Measurements from ENCODE around the gene TRAF6. TPM values are rescaled to one million over a fixed set of nuclear protein-coding genes. Genes with fewer than 3 reads are reported as not detected.
"Not testable (repeated sequence)": the region's sequence is repeated elsewhere in the genome, so short reads cannot be mapped to it uniquely, and the experiment has no call there.

The TRAF6 gene
- total RNA-seq, 1 donor from 2014 or later, result 13.7 TPM

DNA sequence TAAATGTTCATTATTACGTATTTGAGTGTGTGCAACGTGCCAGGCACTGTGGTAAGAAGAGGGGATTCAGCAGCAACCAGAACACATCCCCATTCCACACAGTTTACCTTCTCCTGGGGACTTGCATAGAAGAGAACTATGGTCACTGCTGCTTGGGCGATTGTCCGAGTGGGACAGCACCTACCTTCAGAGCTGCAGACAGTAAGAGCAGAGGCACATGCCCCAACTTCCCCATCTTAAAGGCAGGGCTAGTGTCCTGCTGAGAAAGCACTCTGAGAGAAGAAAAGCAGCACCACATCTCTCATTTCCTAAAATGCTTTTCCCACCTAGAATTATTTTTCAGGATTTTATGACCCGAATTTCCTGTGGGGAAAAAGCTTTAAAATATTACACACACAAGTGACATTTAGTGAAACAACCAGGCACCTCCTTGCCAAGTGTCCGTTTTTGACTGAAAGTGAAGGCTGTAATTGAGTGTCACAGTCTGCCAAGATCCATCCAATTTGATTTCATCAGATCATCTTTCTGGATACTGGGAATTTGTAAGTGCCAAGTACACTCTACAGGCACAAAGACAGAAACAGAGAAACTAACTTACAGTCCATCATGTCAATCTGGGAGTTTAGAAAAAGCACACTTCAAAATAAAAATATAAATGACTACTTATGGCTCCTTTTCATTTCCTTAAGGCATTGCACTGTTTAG is 24.6 kb downstream of the TRAF6 start:
- peaks cover 62% of the 10 kb centered on the region for H3K36me3 ChIP-seq

DNA sequence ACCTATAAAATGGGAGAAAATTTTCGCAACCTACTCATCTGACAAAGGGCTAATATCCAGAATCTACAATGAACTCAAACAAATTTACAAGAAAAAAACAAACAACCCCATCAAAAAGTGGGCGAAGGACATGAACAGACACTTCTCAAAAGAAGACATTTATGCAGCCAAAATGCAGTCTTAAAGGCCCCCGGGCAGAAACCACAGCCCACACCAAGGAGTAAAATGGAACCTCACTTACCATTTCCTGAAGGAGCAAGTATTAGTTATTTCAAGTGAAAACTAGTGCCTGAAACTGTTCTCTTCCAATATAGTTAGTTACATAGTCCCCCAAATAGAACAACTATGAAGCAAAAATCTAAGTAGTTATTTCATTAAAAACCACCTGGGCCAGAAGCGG is 27.0 kb downstream of the TRAF6 start:
- not testable (repeated sequence) for DNase-seq
- peaks cover 14% of the 10 kb centered on the region for H3K4me1 ChIP-seq

More for the DNA sequence above, 24.6 kb downstream of the TRAF6 start:
- no peaks in the 10 kb centered on the region for H3K27me3 ChIP-seq (ENCODE audit: low read depth)
- intact Hi-C loops (cut with DNase I), result no loop called here
- H3K4me1 ChIP-seq, result peaks cover 10% of the 10 kb centered on the region
- DNase-seq (no peak), ATAC-seq (no peak)
- no peak overlapping the region for H3K27ac ChIP-seq
- no peaks in the 10 kb centered on the region for H3K9me3 ChIP-seq
- no peak overlapping the region for H3K4me3 ChIP-seq
- TF ChIP-seq, protein P1, sequence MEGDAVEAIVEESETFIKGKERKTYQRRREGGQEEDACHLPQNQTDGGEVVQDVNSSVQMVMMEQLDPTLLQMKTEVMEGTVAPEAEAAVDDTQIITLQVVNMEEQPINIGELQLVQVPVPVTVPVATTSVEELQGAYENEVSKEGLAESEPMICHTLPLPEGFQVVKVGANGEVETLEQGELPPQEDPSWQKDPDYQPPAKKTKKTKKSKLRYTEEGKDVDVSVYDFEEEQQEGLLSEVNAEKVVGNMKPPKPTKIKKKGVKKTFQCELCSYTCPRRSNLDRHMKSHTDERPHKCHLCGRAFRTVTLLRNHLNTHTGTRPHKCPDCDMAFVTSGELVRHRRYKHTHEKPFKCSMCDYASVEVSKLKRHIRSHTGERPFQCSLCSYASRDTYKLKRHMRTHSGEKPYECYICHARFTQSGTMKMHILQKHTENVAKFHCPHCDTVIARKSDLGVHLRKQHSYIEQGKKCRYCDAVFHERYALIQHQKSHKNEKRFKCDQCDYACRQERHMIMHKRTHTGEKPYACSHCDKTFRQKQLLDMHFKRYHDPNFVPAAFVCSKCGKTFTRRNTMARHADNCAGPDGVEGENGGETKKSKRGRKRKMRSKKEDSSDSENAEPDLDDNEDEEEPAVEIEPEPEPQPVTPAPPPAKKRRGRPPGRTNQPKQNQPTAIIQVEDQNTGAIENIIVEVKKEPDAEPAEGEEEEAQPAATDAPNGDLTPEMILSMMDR (IDR thresholded peaks at IDR 0.05), result no peak

DNA sequence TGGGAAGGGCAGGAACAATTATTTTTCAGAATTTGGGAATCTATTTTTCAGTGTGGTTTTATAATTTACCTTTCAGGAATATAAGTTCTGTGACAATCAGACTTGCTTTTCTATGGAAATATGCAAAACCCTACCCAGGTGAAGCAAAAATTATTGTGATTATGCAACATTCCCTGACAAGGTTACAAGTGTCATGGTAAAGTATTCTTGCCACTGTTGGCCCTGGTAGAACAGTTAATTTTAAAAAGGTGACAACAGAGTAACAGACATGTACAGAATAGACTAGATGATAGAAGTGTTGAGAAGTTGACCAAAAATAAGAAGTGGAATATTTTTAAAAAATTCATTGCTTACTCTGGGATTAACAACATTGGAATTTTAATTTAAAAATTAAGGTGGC is 29.2 kb downstream of the TRAF6 start:
- Histone ChIP-seq H3K4me1 (peaks cover 8% of the 10 kb centered on the region), H3K36me3 (peaks cover 23% of the 10 kb centered on the region), H3K4me3 (no peak overlapping the region), H3K27me3 (ENCODE audit: low read depth) (no peaks in the 10 kb centered on the region), H3K27ac (no peak overlapping the region), H3K9me3 (no peaks in the 10 kb centered on the region)
- ATAC-seq, result no peak
- TF ChIP-seq, protein P1 (IDR thresholded peaks at IDR 0.05), result no peak
- no peak for DNase-seq
- intact Hi-C loops (cut with DNase I), result no loop called here

More for the DNA sequence above, 27.0 kb downstream of the TRAF6 start:
- ATAC-seq; H3K27me3 ChIP-seq (ENCODE audit: low read depth); H3K4me3 ChIP-seq; H3K27ac ChIP-seq; H3K9me3 ChIP-seq; intact Hi-C loops (cut with DNase I): not testable (repeated sequence)
- peaks cover 42% of the 10 kb centered on the region for H3K36me3 ChIP-seq

DNA sequence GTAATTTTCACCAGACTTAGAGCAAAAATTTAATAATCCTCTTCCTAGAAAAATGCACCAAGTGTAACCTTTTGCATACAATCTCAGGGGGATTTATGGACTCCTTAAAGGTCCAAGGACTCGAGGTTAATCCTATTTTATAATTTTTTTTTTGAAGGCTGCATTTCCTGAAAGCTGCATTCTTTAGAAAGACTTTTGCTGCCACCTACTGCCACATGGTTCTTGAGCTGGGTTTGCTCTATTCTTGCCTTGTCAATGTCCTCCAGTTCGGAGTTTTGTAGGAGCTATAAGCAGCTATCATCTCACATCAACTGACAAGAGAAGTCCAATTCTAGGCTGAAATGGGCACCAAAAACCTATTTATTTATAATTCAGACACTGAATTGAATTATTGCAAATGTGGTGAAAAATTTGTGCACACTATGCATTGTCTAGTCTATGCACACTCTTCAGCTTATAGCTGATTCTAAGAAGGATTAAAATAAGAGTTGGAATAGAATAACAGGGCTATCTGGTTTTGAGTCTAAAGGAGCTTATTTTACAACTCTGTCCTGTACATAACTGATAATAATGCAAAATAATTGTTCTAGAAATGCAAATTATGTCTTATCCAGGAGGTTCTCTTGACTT is 31.3 kb downstream of the TRAF6 start:
- TF ChIP-seq, protein P1 (IDR thresholded peaks at IDR 0.05), result peak; percentile 61
- Histone ChIP-seq H3K9me3 (no peaks in the 10 kb centered on the region), H3K36me3 (peaks cover 3% of the 10 kb centered on the region), H3K27ac (no peak overlapping the region), H3K27me3 (ENCODE audit: low read depth) (no peaks in the 10 kb centered on the region), H3K4me3 (no peak overlapping the region), H3K4me1 (peaks cover 8% of the 10 kb centered on the region)
- intact Hi-C loops (cut with DNase I), result no loop called here
- ATAC-seq (peak; percentile 59 to 87), DNase-seq (no peak)

DNA sequence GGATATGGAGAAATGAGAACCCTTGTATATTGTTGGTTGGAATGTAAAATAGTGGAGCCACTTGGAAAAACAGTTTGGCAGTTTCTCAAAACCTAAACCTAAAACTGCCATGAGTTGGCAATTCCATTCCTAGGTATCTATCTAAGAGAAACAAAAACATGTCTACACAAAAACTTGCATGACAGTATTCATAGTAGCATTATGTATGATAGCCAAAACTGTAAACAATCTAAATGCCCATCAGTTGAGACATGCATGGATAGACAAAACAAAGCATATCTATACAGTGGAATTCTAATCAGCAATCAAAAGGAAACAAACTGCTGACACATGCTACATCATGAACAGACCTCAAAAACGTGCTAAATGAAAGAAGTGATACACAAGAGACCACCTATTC is 34.9 kb downstream of the TRAF6 start:
- ATAC-seq, result no peak
- peaks cover 17% of the 10 kb centered on the region for H3K4me1 ChIP-seq
- H3K36me3 ChIP-seq, result no peaks in the 10 kb centered on the region
- no peaks in the 10 kb centered on the region for H3K27me3 ChIP-seq (ENCODE audit: low read depth)
- no peak for DNase-seq
- H3K27ac ChIP-seq, result no peak overlapping the region
- intact Hi-C loops (cut with DNase I), result no loop called here
- TF ChIP-seq, protein P1 (IDR thresholded peaks at IDR 0.05), result no peak
- no peak overlapping the region for H3K4me3 ChIP-seq
- no peaks in the 10 kb centered on the region for H3K9me3 ChIP-seq

DNA sequence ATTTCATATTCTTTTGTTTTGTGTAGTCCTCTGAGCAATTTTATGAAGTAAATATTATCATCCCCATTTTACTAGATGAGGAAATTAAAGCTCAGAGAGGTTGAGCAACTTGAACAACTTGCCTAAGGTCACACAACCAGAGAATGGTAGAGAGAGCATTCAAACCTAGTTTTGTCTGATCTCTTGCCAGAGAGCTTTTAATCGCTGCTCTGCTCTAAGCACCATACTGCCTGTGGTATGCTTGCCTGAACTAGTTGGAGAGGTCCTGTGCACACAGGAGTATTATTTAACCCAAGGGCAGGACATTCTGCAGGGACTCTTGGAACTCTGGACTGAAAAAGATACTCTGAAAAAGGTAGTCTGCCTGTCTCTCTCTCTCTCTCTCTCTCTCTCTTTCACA is 38.5 kb downstream of the TRAF6 start:
- peaks cover 14% of the 10 kb centered on the region for H3K4me1 ChIP-seq
- H3K27me3 ChIP-seq (ENCODE audit: low read depth), result no peaks in the 10 kb centered on the region
- no peaks in the 10 kb centered on the region for H3K36me3 ChIP-seq
- TF ChIP-seq, protein P1 (IDR thresholded peaks at IDR 0.05), result no peak
- intact Hi-C loops (cut with DNase I), result no loop called here
- DNase-seq, result no peak
- no peaks in the 10 kb centered on the region for H3K9me3 ChIP-seq
- H3K4me3 ChIP-seq, result no peak overlapping the region
- no peak overlapping the region for H3K27ac ChIP-seq
- ATAC-seq, result peak; percentile 27 to 47

Measured in lower lobe of right lung (tissue), 2 donors.